HG02678 (cell line): ENCODE data around the gene POLR1A.

Source experiments
- ATAC-seq: cut with Tn5 transposase; IDR thresholded peaks from one replicate; pipeline ENCODE4 v1.9.1; 2021; ENCODE audit warnings: mild to moderate bottlenecking, moderate library complexity; ENCODE audit not compliant: unreplicated experiment

The POLR1A gene

DNA sequence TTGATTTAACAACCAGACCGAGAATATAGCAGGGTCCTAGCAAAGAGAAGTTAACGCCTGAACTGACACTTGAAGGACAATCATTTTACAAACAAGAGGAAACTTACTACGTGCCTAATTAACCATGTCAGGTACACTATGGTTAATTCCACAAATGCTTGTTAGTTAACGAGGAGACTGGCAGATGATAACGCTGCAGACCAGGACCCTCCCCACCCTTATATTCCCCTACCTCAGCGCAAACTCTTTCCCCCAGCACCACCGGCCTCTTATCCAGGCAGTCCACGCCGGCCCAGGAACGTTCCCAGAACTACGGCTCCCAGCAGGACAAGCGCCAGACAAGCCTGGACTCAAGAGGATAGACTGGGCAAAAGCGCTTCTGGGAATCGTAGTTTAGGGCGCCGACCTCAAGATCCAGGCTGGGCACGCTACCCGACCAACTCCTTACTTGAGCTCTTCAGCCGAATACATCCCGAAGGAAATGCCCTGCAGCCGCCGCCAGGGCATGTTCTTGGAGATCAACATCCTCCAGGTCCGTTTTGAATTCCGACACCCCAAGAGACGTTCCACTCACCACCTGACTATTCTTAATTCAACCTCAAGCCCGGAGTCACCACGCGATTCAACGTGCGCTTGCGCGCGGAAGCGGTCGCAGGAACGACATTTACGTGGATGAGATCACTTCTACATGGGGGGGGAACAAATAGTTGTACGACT lies at the start of gene POLR1A:
Gene POLR1A (minus strand): TSS at position 635 of the 717 bp plus-strand sequence. CDS start 110 bp downstream, at position 525.
- peak; percentile 77 for ATAC-seq

GRCh38 chr2:86150502-86150901 lies 44.8 kb upstream of the POLR1A start:
- no peak for ATAC-seq

DNA sequence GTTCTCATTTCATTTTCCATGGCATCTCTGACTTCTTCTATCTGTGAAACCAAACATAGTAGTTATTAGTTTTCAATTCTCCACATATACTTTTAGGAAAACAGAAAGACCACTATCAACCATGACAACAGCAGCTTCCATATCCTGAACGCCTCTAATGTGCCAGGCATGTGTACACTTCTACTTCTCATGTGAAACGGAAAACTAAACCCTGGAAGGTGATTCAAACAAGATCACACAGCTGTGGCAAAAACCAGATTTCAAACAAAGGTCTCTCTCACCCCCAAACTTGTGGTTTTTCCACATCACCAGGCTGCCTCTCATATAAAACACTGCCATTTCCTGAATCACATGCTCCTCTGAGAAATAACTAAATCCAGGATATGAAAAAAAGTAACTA lies 42.1 kb upstream of the POLR1A start:
- ATAC-seq: no peak

DNA sequence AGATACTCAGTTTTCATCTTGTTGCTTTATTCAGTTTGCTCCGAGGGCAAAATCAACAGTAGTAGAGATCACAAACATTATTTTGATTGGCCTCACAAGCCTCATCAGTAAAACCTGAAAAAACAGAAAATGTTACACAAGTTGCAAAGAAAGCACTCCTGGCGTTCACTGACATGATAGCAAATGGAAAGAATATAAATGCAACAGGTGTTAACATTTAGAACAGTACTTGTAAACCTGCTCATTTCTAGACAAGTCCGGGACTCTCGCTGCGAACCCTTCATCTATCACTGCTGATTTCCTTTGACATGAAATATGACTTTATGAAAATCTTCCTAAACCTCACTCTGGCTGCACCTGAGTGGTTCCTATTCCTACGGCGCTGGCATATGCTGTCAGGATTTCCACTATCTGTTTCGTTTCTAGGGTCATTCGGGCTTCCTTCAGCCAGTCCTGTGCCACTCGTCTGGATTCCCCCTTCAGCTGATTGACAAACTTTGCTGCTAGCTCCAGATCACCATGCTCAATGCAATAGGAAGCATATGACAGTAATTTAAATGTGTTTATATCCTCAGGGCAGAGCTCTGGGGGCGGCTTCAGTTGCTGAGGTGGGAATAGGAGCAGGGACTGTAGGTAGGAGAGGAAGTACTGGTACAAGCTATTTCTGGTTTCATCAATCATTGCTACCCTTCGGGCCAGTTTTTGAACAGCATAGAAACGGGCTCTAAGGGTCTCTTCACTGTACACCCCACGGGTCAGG lies 38.4 kb upstream of the POLR1A start:
- ATAC-seq: no peak

- no peak for ATAC-seq
Measured at GRCh38 chr2:86143307-86143706, 37.6 kb upstream of the POLR1A start.

GRCh38 chr2:86142436-86143257 lies 37.0 kb upstream of the POLR1A start:
- ATAC-seq: no peak

GRCh38 chr2:86140969-86141392 lies 35.3 kb upstream of the POLR1A start:
- ATAC-seq: no peak

- ATAC-seq: no peak
Measured at GRCh38 chr2:86139981-86140380, 34.3 kb upstream of the POLR1A start.

- no peak for ATAC-seq
Measured at GRCh38 chr2:86138736-86139625, 33.3 kb upstream of the POLR1A start.

DNA sequence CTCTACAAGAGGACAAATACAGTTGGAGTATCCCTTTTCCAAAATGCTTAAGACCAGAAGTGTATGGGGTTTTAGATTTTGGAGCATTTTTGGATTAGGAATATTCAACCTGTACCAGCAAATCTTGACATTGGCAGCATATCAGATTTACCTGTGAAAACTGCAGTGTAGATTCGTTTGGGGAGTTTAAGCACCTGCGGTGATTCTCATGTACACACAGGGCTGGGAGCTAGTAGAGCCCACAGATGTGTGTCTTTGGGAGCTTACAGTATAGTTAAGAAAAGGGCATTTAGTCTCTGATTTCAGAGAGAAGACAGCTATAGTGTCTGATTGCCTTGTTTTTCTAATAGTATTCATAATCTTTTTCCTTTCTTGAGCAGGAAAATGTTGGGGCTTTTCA lies 30.5 kb upstream of the POLR1A start:
- no peak for ATAC-seq

DNA sequence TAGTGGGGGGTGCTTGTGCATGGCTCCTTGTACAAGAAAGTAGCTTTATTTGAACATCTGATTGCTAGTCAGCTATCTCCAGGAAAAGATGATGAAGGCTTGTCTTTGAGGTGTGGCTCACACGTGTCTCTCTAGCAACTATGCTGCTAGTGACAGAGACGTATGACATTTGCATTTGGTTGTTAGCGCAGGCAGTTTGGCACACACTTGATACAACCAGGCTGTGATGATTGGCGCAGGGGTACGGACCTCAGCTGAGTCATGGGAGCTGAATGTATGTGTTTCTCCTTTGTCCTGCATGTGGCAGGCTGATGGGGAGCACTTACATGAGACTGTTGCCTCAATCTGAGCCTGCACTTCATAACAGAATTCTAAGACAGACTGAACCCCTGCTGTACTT lies 30.0 kb upstream of the POLR1A start:
- no peak for ATAC-seq

DNA sequence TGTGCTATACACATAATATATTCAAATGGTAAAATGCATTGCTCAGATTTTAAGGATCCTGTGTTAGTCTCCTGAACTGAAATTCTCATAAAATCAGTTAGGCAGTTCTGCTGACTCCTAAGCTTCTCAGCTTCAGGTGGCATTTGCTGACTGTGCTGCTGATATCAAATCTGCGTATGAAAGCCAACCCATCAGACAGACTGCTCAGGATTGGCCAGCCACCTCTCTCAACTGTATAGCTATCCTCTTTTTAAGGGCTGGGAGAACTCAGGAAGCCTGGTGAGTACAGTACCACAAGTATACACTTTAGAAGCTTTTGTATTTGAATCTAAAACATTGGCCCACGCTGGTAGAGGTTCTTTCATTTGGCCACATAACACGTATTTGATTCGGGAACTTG lies 29.0 kb upstream of the POLR1A start:
- ATAC-seq: no peak

DNA sequence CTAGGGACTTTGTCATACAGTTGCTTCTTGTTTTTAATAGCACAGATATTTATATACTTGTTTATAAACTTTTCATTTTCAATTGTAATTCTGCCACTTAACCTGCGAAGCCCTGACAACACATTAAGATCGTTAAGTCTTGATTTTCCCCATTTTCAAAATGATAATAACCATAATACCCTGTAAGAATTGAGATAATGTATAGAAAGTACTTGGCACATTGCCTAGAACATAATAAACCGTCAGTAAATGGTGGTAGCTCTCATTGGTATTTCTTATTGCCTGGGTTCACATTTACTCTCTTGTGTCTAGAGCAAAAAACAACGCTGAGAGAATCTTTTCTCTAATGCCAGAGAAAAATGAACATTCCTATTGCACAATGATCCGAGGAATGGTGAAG lies 19.0 kb upstream of the POLR1A start:
- no peak for ATAC-seq

DNA sequence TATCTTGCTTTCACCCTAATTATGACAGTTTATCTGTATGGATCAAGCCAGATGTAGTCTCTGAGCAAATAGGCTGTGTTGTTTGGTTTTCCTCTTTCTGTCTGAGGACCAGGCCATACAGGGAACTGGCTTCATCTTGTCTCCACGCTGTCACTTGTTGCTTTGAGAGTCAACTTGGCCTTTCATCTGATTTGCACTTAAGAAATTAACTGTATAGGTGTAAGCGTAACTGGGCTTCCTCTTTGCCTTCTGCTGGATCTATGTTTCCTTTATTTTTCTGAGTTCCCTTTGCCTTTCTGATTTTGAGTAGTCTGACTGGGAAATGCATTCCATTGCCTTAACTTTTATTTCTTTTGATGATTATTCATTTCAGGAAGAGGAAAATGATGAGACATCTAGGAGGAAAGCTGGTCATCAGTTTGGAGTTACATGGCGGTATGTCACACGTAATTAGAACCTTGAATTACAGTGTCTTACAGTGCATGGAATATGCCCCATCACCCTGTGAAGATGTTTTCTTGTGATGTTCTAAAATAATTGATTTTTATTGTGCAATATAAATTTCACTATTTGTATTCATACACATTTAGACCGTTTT lies 17.7 kb upstream of the POLR1A start:
- no peak for ATAC-seq

- no peak for ATAC-seq
Measured at GRCh38 chr2:86118130-86118529, 12.4 kb upstream of the POLR1A start.

DNA sequence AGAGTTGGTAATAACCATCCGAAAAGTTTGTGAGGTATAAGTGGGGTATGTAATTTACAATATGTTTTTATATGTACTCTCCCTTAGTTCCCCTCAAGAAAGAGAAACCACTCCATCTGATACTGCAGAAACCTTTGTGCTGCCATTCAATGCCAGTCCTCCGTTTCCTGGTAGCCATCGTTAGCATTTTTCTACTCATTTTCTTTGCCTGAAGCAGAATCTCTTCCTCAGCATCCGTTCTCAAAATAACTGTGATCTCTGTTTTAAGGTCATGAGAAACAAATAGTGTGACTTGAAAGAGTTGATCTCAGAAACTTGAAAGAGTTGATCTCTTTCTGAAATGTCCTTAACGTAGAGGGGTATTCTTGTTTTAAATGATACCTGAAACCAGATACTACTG lies 1.3 kb upstream of the POLR1A start:
- ATAC-seq: no peak

DNA sequence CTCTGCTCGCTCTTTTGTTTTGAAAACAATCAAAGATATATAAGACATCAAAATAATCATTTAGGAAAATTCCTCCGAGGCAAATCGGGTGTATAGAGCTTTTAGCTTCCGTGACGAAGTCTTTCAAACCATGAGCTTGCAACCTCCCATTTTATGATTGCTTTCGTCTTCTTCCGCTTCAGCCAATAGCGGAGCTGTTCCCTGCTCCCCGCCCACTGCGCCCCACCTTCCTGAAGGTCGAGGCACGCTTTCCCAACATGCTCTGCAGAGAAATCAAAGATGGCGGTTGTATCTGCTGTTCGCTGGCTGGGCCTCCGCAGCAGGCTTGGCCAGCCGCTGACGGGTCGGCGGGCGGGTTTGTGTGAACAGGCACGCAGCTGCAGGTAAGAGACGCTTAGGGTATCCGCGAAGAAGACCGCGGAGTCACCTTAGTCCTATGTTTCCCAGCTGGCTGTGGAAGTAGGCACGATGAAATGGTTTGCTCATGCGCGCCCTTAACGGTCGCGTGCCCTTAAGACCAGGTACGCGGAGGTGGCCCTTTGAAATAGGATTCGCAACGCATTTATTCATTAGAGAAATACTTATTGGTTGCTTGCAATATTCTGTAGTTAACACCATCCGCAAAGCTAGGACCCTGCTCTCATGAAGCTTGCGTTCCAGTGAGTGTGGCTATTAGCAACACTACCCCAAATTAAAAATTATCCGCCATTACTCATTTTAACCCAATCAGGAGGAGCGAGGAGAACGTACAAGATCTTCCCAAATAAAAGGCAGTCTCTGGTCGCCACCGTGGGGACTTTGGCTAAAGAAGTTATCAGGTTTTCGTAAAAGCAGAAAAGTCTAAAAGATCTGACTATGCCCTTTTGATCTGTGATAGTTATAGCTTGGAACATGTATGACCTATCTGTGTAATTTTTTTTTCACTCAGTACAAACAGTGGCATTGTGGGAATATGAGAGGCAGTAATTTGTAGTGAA lies 571 bp upstream of the POLR1A start, which contains the start of gene PTCD3:
Gene PTCD3 (plus strand): TSS at position 267 of the 977 bp plus-strand sequence. CDS start 13 bp downstream, at position 280.
- ATAC-seq: peak; percentile 90

- no peak for ATAC-seq
Measured at GRCh38 chr2:86102157-86102556, 3.5 kb downstream of the POLR1A start.

DNA sequence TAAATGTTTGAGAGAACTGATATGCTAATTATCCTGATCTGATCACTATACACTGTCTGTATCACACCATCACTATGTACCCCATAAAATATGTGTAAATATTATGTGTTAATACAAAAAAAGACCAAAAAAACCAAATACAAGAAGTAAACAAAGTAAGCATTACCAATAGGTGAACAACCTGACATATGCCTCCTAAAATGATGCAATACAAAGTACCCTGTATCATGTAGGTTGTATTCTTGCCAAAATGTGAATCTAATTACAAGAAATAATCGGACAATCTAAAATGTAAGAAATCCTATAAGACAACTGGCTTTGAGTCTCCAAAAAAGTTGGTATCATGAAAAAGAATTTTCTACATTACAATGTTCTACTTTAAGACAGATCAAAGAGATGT lies 7.8 kb downstream of the POLR1A start:
- ATAC-seq: no peak
